ENCODE results near the gene NADSYN1.
"Not testable (repeated sequence)": the region's sequence is repeated elsewhere in the genome, so short reads cannot be mapped to it uniquely, and the experiment has no call there.

The NADSYN1 gene

GRCh38 chr11:71453037-71453917, at the start of gene NADSYN1:
Gene NADSYN1, plus strand, starts transcription at chr11:71453203. Its CDS starts 94 bp downstream, at chr11:71453297.
- peak; percentile 96 for DNase-seq (ENCODE audit: low spot score)

DNA sequence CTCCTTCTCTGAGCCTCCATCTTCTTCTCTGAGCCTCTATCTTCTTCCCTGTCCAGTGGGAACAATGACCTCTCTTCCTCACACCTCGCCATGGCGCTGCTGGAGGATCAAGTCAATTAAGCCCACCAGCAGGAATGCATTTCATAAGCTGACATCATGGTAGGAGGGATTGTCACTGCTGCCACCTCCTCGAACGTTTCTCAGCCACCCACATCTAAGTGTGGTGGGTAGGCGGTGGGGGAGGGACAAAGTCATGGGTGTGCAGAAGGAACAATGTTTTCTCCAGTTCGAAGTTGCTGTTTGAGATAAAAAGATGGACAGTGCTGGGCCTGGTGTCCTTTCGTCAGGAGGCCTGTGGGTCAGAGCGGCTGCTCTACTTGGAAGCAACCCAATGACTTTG, 48.8 kb upstream of the NADSYN1 start:
- no peak for DNase-seq (ENCODE audit: low spot score)

DNA sequence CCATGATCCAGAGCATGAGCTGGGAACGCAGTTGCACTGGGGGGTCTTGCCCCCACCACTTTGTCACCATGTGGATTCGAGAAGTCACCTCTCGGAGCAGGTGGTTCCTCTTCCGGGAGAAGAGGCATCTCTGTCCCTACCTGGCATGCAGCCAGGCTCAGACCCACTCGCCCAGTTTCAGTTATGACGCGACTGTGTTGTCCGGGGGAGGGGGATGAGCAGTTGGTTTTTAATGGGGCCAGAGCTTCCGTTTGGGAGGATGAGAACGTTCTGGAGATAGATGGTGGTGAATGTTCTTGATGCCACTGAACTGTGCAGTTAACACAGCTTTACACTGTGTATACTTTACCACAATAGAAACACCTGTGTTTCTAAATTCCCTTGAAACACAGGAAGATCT, 46.3 kb upstream of the NADSYN1 start:
- DNase-seq (ENCODE audit: low spot score) = no peak

DNA sequence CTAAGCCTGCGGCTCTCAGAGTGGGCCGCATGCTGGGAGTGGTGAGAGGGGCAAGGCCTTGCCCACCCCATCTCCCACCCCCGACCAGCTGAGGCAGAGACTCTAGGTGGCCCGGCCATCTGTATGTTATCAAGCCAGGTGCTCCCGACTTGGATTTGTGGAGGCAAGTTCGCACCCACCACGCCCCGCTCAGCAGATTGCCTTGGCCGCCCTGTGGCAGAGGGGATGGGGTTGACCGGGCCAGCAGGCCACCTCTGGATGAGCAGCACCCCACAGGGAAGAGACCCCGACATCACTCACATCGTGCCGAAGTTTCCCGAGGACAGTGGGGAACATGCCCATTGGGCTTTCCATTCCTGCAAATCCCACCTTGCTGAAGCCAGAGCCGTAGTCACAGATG, 45.6 kb upstream of the NADSYN1 start:
- no peak for DNase-seq (ENCODE audit: low spot score)

- DNase-seq (ENCODE audit: low spot score) = no peak
Measured at GRCh38 chr11:71408826-71409225, 44.2 kb upstream of the NADSYN1 start.

DNA sequence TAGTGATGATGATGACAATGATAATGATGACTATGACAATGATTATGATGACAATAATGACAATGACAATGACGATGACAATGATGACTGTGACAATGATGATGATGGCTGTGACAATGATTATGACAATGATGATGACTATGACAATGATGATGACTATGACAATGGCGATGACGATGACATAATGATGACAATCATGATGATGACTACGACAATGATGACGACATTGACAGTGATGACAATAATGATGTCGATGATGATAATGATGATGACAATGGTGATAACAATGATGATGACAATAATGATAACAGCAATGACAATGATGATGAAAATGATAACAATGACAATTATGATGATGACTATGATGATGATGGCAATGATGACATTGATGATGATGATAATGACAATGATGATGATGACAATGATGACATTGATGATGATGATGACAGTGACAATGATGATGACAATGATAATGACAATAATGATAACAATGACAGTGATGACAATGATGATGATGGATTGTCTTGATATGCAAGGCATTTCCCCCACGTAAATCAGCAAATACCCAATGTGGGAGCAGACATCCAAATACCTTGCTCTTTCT, 42.5 kb upstream of the NADSYN1 start:
- DNase-seq (ENCODE audit: low spot score) = no peak

GRCh38 chr11:71414645-71415044, 38.4 kb upstream of the NADSYN1 start:
- no peak for DNase-seq (ENCODE audit: low spot score)

DNA sequence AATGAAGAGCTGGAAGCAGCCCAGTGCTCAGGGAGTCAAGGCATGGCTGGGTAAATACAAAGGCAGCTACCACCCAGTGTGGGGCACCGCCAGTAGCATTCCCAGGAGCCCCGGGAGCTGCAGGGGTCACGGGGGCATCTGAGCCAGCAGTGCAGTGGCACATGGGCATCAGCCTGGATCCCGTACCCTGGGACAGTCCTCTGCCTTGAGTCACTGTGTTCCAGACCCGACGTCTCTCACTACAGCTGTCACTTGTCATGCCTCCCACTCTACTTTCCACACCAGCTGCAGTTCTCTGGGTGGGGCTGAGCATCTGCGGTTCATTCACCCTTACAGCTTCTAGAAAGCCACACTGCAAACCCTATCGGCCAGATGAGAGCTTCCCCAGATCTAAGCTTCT, 34.4 kb upstream of the NADSYN1 start:
- DNase-seq (ENCODE audit: low spot score) = peak; percentile 58

- DNase-seq (ENCODE audit: low spot score) = peak; percentile 52
Measured at GRCh38 chr11:71420455-71421241, 32.4 kb upstream of the NADSYN1 start.

DNA sequence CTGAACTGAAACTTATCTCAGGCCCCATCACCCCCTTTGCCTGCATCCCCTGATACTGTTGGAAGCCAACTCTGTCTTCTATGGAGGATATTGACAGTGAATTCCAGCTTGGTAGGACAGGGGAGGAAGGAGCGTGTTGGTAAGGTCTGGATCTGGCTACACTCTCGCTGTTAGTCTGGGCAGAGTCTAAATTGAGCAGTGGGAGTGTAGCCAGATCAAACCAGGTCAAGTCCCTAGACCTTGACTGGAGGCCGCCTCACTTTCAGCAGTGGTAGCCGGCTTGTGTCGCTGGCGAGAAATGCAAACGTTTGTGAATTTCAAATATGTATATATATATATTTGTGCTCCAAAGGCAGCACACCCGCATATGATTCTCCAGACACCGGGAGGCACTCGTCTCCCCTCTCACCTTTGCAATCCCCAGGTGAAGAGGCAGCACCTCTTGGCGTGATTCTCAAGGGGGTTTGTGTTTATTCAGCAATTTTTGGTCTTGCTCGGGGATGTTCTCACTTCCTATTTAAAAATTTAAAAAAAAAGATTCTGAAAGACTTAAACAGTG, 31.5 kb upstream of the NADSYN1 start:
- no peak for DNase-seq (ENCODE audit: low spot score)

GRCh38 chr11:71422318-71422717, 30.7 kb upstream of the NADSYN1 start:
- DNase-seq (ENCODE audit: low spot score) = not testable (repeated sequence)

- DNase-seq (ENCODE audit: low spot score) = no peak
Measured at GRCh38 chr11:71423181-71423790, 29.7 kb upstream of the NADSYN1 start.

- no peak for DNase-seq (ENCODE audit: low spot score)
Measured at GRCh38 chr11:71425409-71425808, 27.6 kb upstream of the NADSYN1 start.

DNA sequence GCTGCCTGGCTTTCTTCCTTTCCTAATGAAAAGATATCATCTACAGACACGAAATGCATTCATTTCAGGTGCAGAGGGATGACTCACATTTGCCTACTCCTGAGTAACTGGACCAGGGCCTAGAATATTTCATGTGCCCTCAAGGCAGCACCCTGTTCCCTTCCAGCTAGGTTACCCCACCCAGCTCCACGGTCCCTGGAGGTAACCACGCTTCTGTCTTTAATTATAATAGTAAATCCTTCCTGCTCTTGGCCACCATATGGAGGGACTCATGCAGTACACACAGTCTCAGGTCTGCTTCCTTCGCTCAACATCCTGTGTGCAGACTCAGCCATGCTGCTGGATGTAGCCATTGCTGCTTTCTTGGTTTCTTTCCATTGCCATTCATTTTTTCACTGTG, 27.1 kb upstream of the NADSYN1 start:
- DNase-seq (ENCODE audit: low spot score) = no peak

DNA sequence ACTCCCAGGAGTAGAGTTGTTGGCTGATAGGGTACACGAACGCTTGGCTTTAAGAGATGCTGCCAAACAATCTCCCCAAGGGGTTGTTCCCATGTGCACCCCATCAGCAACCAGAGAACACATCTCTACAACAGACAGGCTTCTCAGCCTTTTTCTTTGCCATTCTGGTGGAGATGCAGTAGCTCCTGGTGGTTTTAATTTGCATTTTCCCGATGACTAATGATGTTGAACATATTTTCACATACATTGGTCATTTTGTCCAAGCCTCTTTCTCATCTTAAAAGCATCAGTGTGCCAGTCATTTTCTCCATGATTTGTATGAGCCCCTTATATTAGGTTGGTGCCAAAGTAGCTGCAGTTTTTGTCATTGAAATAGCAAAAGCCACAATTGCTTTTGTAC, 26.6 kb upstream of the NADSYN1 start:
- no peak for DNase-seq (ENCODE audit: low spot score)

DNA sequence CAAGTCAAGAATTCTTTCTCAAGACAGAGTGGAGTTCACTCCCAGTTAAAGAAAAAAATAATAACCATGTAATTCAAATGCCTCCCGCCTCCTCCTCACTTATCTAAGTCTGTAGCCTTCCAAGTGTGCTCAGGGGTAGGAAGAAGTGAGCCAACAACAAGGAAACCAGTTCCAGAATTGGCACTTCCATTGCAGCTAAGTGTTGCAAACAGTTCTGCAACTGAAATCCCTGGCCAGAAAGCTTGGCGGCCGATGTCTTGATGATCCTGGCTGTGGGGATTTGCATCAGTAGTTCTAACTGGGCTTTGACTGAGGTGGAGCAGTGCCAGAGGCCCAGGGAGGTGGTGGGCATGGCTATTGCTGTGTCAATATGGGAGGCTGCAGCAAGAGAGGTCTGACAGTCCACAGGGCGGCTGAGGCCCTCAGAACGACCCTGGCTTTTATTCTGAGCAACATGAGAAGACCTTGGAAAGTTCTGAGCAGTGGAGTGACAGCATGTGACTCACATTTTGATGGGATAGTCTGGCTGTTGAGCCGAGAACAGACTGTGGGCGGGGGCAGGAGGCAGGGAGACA, 24.1 kb upstream of the NADSYN1 start:
- no peak for DNase-seq (ENCODE audit: low spot score)

DNA sequence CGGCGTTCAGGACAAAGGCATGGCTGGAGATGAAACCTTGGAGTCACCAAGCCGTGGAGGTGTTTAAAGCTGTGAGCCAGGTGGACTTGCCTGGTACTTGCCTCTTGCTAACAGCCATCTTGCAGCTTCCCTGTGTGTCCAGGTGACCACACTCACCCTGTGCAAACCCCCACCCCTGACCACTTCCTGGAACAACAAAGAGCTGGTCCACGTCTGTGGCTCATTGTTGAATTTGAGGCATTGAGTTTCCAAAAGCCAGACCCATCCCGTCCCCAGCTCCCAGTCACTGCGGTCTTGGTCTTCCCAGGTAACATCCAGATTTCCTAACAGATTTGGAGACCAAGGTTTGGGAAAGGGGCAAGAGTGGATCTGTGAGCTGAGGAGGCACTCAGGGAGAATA, 23.3 kb upstream of the NADSYN1 start:
- no peak for DNase-seq (ENCODE audit: low spot score)

DNA sequence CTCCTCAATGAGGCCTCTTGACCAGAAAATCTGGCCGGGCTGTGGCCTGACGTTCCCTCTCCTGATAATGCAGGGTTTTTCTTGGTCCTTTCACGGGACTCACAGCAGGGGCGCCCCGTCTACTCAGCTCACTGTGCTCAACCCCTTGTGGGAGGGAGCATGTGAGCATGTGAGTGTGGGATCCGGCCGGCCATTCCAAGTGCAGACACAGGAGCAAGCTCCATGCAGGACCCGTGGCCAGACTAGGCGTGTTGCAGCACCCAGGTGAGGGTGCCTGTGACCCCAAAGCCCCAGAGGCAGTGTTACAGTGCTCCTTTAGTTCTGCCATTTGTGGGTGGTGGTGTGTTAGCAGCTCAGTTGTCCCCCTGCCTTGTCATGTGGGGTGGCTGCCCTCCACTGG, 22.8 kb upstream of the NADSYN1 start:
- DNase-seq (ENCODE audit: low spot score) = no peak

GRCh38 chr11:71431271-71431670, 21.7 kb upstream of the NADSYN1 start:
- no peak for DNase-seq (ENCODE audit: low spot score)

DNA sequence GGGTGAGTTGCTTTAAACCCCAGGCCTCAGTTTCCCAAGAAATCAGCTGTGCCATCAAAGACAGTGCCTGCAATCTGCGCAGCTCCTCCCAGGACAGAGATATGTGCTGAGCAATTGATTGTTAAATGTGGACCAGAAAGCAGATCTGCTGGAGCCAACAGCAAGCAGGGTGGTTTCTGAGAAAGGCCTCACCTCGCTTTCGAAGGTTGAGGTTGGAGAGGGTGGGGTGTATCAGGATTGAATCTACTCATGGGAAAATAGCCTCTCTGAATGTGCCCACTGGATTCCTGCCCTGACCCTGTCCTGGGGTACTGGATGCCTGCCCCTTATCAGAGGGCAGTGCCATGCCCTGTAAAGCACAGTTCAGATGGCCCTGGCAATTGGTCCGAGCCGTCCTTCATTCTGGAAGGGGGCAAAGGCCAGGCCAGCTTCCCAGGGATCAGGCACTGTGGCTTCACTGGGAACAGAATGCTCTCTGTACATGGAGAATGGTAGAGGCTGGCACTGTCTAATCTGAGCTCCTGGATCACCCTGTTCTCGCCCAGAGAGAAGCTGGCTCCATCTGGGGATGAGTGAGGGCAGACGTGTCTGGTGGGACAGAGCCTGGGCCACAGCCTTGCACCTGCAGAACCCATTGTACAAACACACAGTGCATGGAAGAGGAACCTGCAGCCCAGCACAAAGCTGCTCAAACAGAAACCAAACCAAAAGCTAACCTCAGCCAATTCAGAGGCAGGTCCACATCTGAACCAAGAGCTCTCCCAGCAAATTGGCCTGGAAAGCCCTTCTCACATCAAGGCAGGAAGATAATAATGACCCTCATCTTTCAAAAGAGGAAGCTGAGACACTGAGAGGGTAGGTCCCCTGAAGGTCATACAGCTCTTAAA, 20.0 kb upstream of the NADSYN1 start:
- DNase-seq (ENCODE audit: low spot score) = peak; percentile 58

Measured in putamen (tissue), 1 donor.